ENCODE measurements around the gene GAL3ST3. TPM values are rescaled to one million over a fixed set of nuclear protein-coding genes. Genes with fewer than 3 reads are reported as not detected.
"Not testable (repeated sequence)": the region's sequence is repeated elsewhere in the genome, so short reads cannot be mapped to it uniquely, and the experiment has no call there.

GAL3ST3 gene
- total RNA-seq, 1 donor from 2014 or later, result 2.1 TPM

DNA sequence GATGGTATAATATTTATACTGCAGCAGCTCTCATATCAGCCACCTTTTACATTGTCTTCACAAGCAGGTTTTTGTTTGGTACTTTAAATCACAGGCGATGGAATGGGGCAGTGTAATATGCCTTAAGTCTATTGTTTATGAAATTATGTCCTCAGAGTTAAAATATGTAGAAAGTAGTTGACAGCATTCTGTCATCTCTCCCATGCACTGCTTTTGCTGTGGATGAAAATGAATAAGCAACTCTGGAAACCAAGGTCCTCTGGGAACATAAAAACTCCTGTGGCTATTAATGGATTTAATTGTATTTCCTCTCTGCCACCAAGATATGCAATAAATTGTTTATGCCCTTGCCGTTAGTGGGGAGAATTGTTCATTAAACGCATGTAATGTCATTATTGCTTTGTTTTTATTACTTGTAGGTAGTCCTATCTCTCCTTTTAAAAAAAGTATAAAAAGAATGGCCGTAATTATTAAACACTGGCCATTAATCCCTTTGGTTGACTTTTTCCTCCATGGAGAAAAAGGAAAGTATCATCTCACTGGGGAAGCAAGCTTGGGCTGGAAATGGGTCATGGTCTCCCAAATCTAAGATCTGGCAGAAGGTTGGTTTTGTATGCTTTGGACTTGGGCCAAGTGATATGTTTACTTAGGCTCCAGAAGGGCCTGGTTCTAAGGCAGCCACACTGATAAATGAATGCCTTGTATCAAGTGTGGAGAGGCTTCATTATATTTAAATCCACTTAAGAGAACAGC lies 34.2 kb upstream of the GAL3ST3 start:
- TF ChIP-seq, protein P1, sequence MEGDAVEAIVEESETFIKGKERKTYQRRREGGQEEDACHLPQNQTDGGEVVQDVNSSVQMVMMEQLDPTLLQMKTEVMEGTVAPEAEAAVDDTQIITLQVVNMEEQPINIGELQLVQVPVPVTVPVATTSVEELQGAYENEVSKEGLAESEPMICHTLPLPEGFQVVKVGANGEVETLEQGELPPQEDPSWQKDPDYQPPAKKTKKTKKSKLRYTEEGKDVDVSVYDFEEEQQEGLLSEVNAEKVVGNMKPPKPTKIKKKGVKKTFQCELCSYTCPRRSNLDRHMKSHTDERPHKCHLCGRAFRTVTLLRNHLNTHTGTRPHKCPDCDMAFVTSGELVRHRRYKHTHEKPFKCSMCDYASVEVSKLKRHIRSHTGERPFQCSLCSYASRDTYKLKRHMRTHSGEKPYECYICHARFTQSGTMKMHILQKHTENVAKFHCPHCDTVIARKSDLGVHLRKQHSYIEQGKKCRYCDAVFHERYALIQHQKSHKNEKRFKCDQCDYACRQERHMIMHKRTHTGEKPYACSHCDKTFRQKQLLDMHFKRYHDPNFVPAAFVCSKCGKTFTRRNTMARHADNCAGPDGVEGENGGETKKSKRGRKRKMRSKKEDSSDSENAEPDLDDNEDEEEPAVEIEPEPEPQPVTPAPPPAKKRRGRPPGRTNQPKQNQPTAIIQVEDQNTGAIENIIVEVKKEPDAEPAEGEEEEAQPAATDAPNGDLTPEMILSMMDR (conservative IDR thresholded peaks at IDR 0.05; ENCODE audit: low read depth, low read length), result no peak
- DNase-seq (ENCODE audit: low read depth), result no peak
- no peak overlapping the region for H3K4me3 ChIP-seq (ENCODE audit: low read depth, low read length)

DNA sequence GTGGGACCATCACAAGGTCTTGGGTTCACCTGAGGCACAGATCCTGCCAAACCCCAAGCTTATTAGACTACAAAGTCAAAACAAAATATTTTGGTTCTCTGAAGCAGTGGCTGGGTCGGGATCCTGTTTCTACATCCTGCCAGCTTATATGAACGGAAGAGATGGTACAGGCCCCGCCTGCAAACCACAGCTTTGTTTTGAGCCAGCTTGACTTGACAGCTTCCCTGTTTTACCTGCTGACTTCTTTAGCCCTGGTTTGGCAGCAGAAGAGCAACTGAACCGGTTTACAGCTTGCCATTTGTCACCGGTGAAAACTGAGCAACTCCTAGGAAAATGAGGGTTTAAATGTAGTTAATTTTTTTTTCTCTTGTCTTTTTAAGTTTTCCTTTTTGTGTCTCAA lies 32.5 kb upstream of the GAL3ST3 start:
- no peak overlapping the region for H3K4me3 ChIP-seq (ENCODE audit: low read depth, low read length)
- no peak for DNase-seq (ENCODE audit: low read depth)
- TF ChIP-seq, protein P1 (conservative IDR thresholded peaks at IDR 0.05; ENCODE audit: low read depth, low read length), result no peak

DNA sequence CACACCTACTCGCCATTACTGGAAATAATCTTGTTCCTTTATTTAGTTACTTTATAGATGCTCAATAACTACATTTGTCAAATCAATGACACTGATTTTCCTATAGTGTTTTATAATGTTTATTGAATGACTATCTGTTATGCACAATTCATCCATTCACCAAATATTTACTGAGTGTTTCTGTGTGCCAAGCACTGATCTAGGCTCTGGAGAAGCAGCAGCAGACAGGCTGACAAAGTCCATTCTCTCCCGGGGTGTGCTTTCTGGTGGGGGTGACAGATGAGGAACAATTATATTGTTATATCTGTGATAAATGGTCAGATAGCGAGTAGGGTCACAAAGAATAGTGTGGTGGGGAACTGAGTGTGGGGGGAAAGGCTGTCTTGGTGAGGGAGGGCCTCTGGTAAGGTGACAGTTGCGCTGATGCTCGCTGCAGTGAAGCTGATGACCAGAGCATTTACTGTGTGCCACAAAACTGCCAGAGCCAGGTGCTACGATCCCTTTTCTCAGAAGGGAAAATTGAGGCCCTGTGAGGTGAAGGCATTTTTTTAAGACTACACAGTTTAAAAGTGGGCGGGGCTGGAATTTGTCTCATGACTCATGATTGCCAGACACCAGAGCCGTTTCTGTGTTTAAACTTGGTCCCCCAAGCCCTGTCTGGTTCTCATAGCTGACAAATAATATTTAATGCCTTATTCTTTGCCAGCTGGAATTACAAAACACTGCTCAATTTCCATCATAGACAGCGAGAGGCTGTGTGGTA lies 31.3 kb upstream of the GAL3ST3 start:
- TF ChIP-seq, protein P1 (conservative IDR thresholded peaks at IDR 0.05; ENCODE audit: low read depth, low read length), result no peak
- no peak for DNase-seq (ENCODE audit: low read depth)
- H3K4me3 ChIP-seq (ENCODE audit: low read depth, low read length), result no peak overlapping the region

DNA sequence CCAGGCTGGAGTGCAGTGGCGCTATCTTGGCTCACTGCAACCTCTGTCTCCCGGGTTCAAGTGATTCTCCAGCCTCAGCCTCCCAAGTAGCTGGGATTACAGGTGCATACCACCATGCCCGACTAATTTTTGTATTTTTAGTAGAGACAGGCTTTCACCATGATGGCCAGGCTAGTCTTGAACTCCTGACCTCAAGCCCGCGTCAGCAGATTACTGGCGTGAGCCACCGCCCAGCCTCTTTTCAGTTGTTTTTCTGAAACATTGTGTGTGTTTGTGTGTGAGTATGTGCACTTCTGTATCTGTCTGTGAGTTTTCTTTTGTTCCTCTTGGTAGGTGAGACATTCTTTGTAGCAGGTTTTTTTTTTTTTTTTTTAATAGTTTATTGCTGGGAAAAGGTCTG lies 30.0 kb upstream of the GAL3ST3 start:
- not testable (repeated sequence) for H3K4me3 ChIP-seq (ENCODE audit: low read depth, low read length); DNase-seq (ENCODE audit: low read depth)

DNA sequence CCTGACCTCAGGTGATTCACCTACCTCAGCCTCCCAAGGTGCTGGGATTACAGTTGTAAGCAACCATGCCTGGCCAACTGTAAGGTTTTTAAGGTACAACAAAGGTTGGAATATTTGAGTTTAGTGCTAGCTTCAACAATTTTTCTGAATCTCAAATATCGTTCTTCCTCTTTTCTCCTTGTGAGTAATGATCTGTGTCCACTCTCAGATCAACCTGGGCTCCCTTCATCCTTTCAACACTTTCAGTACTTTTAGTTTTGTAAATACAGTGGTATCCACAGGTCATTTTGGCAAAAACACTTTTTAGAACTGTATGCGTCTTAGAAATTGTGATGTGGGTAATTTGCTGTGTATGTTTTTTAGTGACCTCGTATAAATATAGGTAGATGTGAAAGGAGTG lies 29.0 kb upstream of the GAL3ST3 start:
- no peak for DNase-seq (ENCODE audit: low read depth)
- no peak overlapping the region for H3K4me3 ChIP-seq (ENCODE audit: low read depth, low read length)
- TF ChIP-seq, protein P1 (conservative IDR thresholded peaks at IDR 0.05; ENCODE audit: low read depth, low read length), result no peak

DNA sequence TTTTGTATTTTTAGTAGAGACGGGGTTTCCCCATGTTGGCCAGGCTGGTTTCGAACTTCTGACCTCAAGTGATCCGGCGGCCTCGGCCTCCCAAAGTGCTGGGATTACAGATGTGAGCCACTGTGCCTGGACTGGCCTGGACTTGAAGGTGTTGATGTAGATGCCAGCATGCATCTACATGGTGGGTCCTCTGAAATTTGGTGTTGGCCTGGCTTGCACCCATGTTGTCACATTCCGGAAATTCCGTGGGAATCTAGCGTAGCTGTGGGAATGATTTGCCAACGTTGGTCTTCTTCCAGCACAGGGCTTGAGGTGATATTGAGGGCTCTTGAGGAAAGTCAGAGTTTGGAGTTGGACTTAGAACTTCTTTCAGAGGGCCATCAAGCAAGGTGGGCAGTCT lies 27.6 kb upstream of the GAL3ST3 start:
- TF ChIP-seq, protein P1 (conservative IDR thresholded peaks at IDR 0.05; ENCODE audit: low read depth, low read length), result no peak
- no peak overlapping the region for H3K4me3 ChIP-seq (ENCODE audit: low read depth, low read length)
- no peak for DNase-seq (ENCODE audit: low read depth)

DNA sequence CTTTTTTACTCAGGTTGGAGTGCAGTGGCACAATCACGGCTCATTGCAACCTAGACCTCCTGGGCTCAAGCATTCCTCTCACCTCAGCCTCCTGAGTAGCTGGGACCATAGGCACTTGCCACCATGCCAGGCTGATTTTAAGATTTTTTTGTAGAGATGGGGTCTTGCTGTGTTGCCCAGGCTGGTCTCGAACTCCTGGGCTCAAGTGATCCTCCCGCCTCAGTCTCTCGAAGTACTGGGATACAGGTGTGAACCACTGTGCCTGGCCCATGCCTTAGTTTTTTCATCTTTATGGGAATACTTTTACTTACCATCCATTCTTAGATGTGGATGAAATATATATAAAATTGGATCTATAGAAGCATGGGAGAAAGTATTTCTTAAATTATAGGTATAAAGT lies 26.3 kb upstream of the GAL3ST3 start:
- no peak overlapping the region for H3K4me3 ChIP-seq (ENCODE audit: low read depth, low read length)
- TF ChIP-seq, protein P1 (conservative IDR thresholded peaks at IDR 0.05; ENCODE audit: low read depth, low read length), result no peak
- no peak for DNase-seq (ENCODE audit: low read depth)
